MM.1S (cell line): ENCODE data around the gene GTF2I.
"Not testable (repeated sequence)": the region's sequence is repeated elsewhere in the genome, so short reads cannot be mapped to it uniquely, and the experiment has no call there.

Experiments used
- EZH2 ChIP-seq: fragments of 300-600 bp; sonication (generic); optimal IDR thresholded peaks from 2 replicates; pipeline ENCODE3; 2017; ENCODE audit warnings: low read depth, mild to moderate bottlenecking, antibody characterized with exemption, low read length, mixed read lengths
- EZH2phosphoT487 ChIP-seq: fragments of 300-600 bp; sonication (generic); IDR thresholded peaks from 2 replicates; pipeline ENCODE4 v1.6.1; 2018; ENCODE audit warnings: antibody characterized with exemption, low read length
- TF ChIP-seq, protein P1 (sequence below): fragments of 300-600 bp; sonication (generic); IDR thresholded peaks from 2 replicates; pipeline ENCODE4 v1.5.1; 2016; ENCODE audit warnings: antibody characterized with exemption, low read length, mixed read lengths

DNA sequence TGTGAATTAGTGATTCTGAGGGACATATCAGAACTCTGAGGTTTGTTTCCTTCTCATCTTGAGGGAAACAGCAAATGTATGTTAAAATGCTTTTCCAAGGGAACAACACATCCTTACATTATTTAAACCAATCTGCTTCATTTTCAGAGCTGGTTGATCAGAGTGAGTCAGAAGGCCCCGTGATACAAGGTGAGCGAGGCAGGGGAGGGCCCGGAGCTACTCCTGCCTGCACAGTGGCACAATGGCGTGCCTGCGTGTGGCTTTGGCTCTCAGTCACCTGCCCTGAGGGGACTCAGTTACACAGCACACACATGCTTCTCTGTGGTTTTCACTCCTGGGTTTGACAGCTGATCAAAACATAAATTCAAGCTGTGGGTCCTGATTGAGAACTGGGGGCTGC, 99.2 kb downstream of the GTF2I start:
- TF ChIP-seq, protein P1, sequence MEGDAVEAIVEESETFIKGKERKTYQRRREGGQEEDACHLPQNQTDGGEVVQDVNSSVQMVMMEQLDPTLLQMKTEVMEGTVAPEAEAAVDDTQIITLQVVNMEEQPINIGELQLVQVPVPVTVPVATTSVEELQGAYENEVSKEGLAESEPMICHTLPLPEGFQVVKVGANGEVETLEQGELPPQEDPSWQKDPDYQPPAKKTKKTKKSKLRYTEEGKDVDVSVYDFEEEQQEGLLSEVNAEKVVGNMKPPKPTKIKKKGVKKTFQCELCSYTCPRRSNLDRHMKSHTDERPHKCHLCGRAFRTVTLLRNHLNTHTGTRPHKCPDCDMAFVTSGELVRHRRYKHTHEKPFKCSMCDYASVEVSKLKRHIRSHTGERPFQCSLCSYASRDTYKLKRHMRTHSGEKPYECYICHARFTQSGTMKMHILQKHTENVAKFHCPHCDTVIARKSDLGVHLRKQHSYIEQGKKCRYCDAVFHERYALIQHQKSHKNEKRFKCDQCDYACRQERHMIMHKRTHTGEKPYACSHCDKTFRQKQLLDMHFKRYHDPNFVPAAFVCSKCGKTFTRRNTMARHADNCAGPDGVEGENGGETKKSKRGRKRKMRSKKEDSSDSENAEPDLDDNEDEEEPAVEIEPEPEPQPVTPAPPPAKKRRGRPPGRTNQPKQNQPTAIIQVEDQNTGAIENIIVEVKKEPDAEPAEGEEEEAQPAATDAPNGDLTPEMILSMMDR, result not testable (repeated sequence)
- not testable (repeated sequence) for TF ChIP-seq EZH2, EZH2phosphoT487
